Left kidney (tissue), 2 donors: ENCODE results near the gene UCN3. TPM values are rescaled to one million over a fixed set of nuclear protein-coding genes. Genes with fewer than 3 reads are reported as not detected.
"Not testable (repeated sequence)": the region's sequence is repeated elsewhere in the genome, so short reads cannot be mapped to it uniquely, and the experiment has no call there.

Source experiments
- DNase-seq: peaks from one replicate; pipeline ENCODE4 v3.0.0-alpha.2; 2013
- polyA plus RNA-seq: library from polyadenylated mRNA; unstranded; fragments of 120-200 nt; gene quantifications from one replicate; pipeline ENCODE4 v1.2.1, GENCODE V29; 2013; ENCODE audit not compliant: insufficient read length

The UCN3 gene
- polyA plus RNA-seq, 1 donor = 1.0 TPM

DNA sequence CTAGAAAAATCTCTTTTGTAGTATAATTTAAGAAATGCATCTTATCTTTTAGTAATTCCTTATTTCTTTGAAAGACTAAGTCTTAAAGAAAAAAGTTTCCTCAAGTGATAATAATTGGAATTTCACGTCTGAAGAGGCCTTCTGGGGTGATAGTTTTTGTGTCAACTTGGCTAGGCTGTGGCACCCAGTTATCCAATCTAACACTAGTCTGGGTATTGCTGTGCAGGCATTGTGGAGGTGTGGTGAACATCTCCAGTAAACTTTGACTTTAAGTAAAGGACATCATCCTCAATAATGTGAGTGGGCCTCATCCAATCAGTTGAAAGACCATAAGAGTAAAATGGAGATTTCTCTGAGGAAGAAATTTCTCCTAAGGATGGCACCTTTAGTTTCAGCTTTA, 42.2 kb downstream of the UCN3 start:
- DNase-seq = no peak

DNA sequence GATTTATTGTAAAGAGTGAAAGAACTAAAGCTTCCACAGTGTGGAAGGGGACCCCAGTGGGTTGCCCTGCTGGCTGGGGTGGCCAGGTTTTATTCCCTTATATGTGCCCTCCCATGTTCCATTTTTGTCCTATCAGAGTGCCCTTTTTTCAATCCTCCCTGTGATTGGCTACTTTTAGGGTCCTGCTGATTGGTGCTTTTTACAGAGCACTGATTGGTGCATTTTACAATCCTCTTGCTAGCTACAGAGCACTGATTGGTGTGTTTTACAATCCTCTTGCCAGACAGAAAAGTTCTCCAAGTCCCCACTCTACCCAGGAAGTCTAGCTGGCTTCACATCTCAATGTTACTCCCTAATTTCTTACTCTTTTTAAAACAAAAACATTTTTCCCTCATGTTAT, 46.0 kb downstream of the UCN3 start:
- not testable (repeated sequence) for DNase-seq

DNA sequence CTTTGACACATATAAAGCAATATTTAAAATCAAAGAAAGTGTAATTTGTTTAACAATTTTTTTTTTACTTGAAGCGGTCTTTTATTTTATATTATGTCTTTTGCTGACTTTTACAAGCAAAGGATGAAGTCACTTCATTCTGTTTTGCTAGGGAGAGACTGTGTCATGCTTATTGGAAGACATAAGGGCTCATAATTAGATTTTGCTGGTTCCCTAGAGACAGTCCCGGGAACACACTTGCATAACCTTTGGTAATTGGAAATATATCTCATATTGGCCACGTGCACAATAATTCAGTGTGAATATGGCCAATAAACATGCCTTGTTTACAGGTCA, 47.1 kb downstream of the UCN3 start:
- DNase-seq = no peak

DNA sequence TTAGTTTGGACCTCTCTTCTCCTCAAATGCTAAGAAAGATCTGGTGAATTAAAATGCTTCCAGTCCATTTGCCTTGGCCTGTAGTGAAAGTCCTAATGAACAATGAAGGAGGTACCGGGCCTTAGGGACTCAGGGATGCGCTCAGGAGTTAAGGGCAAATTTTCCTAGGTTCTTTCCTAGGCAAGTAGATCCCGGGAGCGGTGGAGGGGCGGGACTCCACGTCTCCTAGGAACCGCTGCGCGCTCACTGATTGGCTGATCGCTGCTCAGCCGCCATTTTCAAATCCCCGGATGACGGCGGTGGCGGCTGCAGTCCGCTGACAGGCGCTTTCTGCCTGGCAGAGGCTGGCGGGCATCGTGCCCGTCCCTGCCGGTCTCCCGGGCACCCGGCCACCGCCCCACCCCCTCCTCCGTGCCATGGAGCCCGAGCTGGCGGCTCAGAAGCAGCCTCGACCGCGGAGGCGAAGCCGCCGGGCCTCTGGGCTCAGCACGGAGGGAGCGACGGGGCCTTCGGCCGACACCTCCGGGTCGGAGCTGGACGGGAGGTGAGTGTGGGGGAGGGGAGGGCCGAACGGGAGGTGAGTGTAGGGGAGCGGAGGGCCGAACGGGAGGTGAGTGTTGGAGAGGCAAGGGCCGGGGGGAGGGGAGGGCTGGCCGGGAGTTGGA, 47.6 kb downstream of the UCN3 start, which contains the start of gene NET1:
TSS of gene NET1 (plus strand) at position 281 of the 665 bp plus-strand sequence. CDS start at position 417, 136 bp downstream.
- peak; percentile 87 for DNase-seq

DNA sequence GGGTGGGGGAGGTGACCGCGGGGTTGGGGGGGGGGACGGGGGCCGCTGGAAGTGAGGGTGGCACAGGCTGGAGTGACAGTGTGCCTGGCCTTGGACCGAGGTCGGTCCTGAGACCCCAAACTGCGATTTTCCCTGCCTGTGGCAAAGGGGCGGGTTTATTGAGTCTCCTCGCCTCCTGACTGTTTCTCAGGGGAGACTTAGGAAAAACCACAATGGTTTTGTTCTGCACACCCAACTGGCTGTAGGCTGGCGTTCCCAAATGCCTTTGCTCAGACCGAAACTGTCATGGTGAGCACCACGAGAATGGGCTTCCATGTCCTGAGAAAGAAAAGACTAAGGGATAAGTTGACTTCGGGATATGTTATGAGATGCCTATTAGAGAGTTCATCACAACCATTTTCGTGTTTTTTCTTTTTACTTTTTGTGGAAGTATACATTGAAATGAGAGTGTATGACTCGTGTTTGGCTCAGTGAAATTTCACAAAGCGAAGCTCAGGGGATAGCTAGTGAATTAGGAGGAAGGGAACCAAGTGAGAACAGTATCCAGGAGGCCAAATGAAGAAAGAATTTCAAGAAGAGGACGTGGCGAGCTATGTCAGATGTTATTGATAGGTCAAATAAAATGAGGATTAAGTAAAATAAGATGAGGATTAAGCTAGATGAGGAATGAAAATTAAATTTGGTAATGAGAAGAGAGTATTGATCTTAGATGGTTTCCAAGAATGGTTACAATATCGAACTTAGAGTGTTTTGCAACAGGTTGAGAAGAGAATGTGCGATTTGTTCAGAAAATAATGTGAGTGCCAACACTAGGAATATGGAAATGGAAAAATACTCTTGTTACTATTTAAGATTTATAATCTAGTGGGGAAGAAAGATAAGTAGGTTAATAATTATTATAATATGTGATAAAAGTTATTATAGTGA, 48.5 kb downstream of the UCN3 start:
- DNase-seq = no peak

DNA sequence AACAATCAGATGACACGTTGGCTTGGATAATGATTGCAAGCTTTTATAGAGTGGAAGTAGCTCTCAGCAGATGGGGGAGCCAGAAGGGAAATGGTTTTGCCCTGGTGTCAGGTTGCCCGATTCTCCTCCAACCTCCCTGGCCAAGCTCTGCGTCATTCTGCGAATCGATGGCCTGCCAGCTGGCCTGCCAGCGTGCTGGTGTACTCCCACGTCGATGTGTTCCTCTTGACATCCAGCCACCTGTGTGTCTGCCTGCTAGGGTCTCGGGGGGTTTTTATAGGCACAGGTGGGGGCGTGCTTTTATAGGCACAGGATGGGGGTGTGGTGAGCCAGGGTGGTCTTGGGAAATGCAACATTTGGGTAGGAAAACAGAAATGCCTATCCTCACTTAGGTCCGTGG, 52.2 kb downstream of the UCN3 start:
- no peak for DNase-seq

DNA sequence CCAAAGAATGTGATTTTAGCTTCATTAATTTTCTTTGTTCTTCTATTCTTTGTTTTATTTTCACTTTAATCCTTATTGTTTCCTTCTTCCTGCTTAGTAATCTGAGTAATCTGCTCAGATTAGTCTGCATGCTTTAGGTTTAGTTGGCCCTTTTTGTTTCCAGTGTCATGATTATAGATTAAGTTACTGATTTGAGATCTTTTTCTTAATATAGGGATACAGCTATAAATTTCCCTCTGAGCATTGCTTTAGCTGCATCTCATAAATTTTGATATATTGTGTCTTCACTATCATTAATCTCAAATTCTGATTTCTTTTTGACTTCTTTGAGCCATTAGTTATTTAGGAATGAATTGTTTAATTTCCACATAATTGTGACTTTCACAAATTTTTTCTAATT, 53.8 kb downstream of the UCN3 start:
- DNase-seq = no peak

DNA sequence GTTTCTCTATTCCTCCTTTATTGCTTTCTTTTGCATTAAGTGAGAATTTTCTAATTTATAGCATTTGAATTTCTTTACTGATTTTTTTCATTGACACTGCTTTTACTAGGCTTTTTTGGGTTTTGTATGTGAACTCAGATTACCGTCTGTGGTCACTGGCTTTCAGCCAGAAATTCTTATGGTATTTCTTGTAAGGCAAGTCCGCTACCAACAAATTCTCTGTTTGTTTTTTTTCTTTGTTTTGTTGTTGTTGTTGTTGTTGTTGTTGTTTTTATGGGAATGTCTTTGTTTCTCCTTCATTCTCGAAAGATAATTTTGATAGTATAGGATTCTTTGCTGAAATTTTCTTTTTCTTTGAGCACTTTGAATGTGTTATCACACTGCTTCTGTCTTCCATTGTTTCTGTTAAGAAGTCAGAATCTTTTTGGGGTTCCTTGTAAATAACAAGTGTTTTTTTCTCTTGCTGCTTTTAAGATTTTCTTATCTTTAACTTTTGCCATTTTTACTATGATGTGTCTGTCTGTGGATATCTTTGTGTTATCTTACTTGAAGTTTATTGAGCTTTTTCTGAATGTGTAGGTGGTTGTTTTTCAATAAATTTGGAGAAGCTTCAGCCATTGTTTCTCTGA, 54.8 kb downstream of the UCN3 start:
- DNase-seq = no peak

DNA sequence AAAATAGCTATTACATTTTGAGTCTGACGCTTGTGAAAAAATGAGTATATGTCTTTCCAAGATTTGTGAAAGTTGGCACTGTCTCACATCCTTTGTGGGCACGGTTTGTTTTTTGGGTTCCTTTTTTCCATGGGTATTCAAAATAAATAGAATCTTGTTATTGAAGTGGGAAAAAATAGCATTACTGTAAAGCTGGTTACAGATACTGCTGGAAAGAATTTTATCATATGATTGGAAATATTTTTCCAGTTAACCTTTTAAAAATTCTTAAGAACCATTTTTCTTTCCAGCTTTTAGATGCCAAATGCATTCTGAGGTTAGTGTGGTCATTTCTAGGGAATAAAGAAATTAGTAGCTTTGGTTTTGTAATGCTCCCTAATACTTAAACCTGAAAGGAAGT, 59.0 kb downstream of the UCN3 start:
- no peak for DNase-seq

Other genes with a start within 250 kb of the UCN3 start
- gene AKR1C8, start 179.8 kb upstream of the UCN3 start, polyA plus RNA-seq = 0.20 TPM
- not detected for gene AKR1C4, start 168.1 kb upstream of the UCN3 start, polyA plus RNA-seq
- gene TUBAL3, start 39.9 kb downstream of the UCN3 start, polyA plus RNA-seq = 0.40 TPM
- gene NET1, start 47.6 kb downstream of the UCN3 start, polyA plus RNA-seq = 139 TPM
- gene CALML5, start 134.6 kb downstream of the UCN3 start, polyA plus RNA-seq = not detected
- not detected for gene CALML3, start 160.0 kb downstream of the UCN3 start, polyA plus RNA-seq